Hepatocyte (in vitro differentiated cells): Measurements from ENCODE around the gene LRP1B.

Experiments used
- CTCF ChIP-seq: fragments of 200-600 bp; sonication (generic); IDR thresholded peaks from 2 replicates; pipeline ENCODE4 v1.5.1; 2016; ENCODE audit warnings: antibody characterized with exemption, mild to moderate bottlenecking; ENCODE audit not compliant: poor library complexity
- EZH2 ChIP-seq: fragments of 200-600 bp; sonication (generic); IDR thresholded peaks from 2 replicates; pipeline ENCODE4 v1.6.1; 2016; ENCODE audit warnings: antibody characterized with exemption, mild to moderate bottlenecking, borderline replicate concordance

GRCh38 chr2:141591787-141592186 lies 539.0 kb downstream of the LRP1B start:
- TF ChIP-seq EZH2 (no peak), CTCF (no peak)
